AG04449 (cell line): Measurements from ENCODE around the gene RABGAP1.

Source experiments
- CTCF ChIA-PET: fragments of 350-600 bp; formaldehyde crosslinking; extraction: SDS; loops from one replicate; lab custom pipeline; 2021; ENCODE audit warnings: antibody characterized with exemption; lab: Yijun Ruan, JAX
- POLR2A ChIA-PET: fragments of 400-600, 350-600 bp; formaldehyde crosslinking; extraction: SDS; loops from one replicate; lab custom pipeline; 2020; ENCODE audit warnings: antibody characterized with exemption, inconsistent platforms; lab: Yijun Ruan, JAX
- DNase-seq: peaks from one replicate; pipeline ENCODE4 v3.0.0-alpha.2; 2010; ENCODE audit warnings: low read depth, low spot score
- H3K4me3 ChIP-seq: 2 replicates; pipeline ENCODE4 v1.5.1; 2011; ENCODE audit warnings: low read depth, mild to moderate bottlenecking, control low read depth, low read length
- CTCF ChIP-seq: IDR thresholded peaks from one replicate; pipeline ENCODE4 v1.5.1; 2011; ENCODE audit warnings: mild to moderate bottlenecking, moderate library complexity, low read length, control low read depth, inconsistent platforms; ENCODE audit not compliant: insufficient read depth; ENCODE audit errors: missing control alignments

RABGAP1 gene

DNA sequence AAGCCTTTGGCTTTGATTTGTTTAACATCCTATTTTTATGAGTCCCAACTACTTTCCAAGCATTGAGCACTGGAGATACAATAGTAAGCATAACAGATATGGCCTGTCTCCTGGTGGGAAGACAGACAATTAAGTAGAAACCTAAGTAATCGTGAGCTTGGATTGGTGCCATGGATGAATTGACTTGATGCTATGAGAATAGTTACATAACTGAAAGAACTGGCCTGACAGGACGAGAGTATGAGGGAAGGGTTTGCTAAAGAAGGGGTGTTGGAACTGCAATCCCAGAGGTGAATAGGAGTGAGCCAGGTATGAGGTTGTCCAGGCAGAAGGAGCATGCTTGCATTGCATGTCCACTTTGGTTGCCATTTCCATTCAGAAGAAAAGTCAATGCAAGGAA lies 145.1 kb downstream of the RABGAP1 start:
- no peak for DNase-seq
- ChIA-PET CTCF (interaction anchor here (1.1 to 13.9 kb wide), 2 partner anchors 264 to 267 kb away, joined by 10 to 288 read pairs; partner anchors contain the start of gene CRB2), POLR2A (no interaction called here)

DNA sequence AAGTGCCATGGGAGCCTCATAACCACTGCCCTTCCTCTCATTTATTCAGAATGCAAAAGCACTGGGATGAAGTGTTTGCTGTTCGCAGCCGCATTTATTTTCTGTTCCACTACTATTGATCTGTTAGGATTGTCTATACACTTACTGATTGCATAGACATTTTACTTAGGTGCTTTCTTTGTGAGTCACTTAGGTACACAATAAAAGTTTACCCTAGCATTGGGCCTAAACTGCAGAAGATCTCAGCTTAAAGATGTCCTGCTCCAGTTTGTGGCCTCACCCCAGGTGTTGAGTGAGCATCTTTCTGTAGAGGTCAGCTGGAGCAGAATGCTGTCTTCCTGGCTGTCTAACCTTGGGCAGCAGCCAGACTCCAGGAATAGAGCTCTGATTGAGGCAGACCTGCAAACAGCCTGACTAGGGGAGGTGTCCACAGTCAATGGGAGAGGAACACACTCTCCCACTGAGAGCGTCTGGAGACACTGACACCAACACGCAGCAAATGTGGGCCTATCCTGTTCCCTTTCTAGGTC lies 146.6 kb downstream of the RABGAP1 start:
- CTCF ChIA-PET = interaction anchor here (1.0 to 2.5 kb wide), 5 partner anchors 10 to 267 kb away, joined by 3 to 9 read pairs (median 3); no protein-coding TSS in a partner anchor
- TF ChIP-seq CTCF = no peak
- POLR2A ChIA-PET = no interaction called here
- DNase-seq = no peak
- no peak overlapping the region for H3K4me3 ChIP-seq

More for the DNA sequence above, 145.1 kb downstream of the RABGAP1 start:
- TF ChIP-seq CTCF = no peak
- no peak overlapping the region for H3K4me3 ChIP-seq

GRCh38 chr9:123089040-123089439 lies 148.2 kb downstream of the RABGAP1 start:
- no peak for DNase-seq
- POLR2A ChIA-PET = no interaction called here
- no peak for TF ChIP-seq CTCF
- CTCF ChIA-PET = interaction anchor here (1.8 to 6.3 kb wide), 4 partner anchors 7 to 262 kb away, joined by 5 to 68 read pairs (median 10); no protein-coding TSS in a partner anchor
- no peak overlapping the region for H3K4me3 ChIP-seq

GRCh38 chr9:123089790-123090189 lies 149.0 kb downstream of the RABGAP1 start:
- DNase-seq = no peak
- no peak for TF ChIP-seq CTCF
- POLR2A ChIA-PET = interaction anchor here (0.8 kb wide), 1 partner anchor 21 kb away, joined by 5 read pairs; no protein-coding TSS in a partner anchor
- no peak overlapping the region for H3K4me3 ChIP-seq
- CTCF ChIA-PET = interaction anchor here (0.9 to 6.3 kb wide), 7 partner anchors 8 to 265 kb away, joined by 5 to 68 read pairs (median 12); partner anchors contain the start of gene CRB2

- POLR2A ChIA-PET = interaction anchor here (0.8 kb wide), 1 partner anchor 21 kb away, joined by 5 read pairs; no protein-coding TSS in a partner anchor
- TF ChIP-seq CTCF = no peak
- DNase-seq = peak; percentile 50
- CTCF ChIA-PET = interaction anchor here (0.8 to 6.3 kb wide), 10 partner anchors 8 to 297 kb away, joined by 3 to 68 read pairs (median 10); partner anchors contain the start of gene CRB2
- H3K4me3 ChIP-seq = no peak overlapping the region
Measured at GRCh38 chr9:123090198-123090896, 149.5 kb downstream of the RABGAP1 start.

DNA sequence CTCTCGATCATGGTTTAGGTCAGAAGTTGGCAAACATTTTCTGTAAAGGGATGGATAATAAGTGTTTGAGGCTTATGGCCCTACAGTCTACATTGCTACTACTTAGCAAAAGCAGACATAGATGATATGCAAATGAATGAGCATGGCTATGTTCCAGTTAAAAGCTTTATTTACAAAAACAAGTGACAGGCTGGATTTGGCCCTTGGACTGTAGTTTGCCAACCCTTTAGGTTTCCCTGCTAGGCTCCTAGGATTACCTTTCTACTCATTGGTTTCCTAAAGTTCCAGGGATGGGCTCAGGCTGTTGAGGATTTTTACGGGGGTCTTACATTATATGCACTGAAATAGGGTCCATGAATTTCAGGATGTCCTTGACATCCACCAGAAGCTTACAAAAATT lies 150.1 kb downstream of the RABGAP1 start:
- no peak for TF ChIP-seq CTCF
- CTCF ChIA-PET = interaction anchor here (0.8 to 6.3 kb wide), 9 partner anchors 9 to 296 kb away, joined by 3 to 68 read pairs (median 12); partner anchors contain the start of gene CRB2
- POLR2A ChIA-PET = no interaction called here
- DNase-seq = no peak
- H3K4me3 ChIP-seq = no peak overlapping the region
